SU-DHL-6 (cell line): Measurements from ENCODE around the gene MITF.

Experiments
- H2AFZ ChIP-seq: fragments of 200-600 bp; sonication (generic); 2 replicates; pipeline ENCODE4 v1.6.1; 2014; ENCODE audit warnings: low read depth, mild to moderate bottlenecking, moderate library complexity, mixed read lengths, antibody characterized with exemption, low read length; ENCODE audit not compliant: severe bottlenecking
- H3F3A ChIP-seq: fragments of 200-600 bp; shearing (Covaris generic); 2 replicates; pipeline ENCODE4 v1.6.0; 2016; ENCODE audit warnings: antibody characterized with exemption, mild to moderate bottlenecking; ENCODE audit not compliant: insufficient read depth
- H3K27ac ChIP-seq: fragments of 200-600 bp; sonication (generic); 2 replicates; pipeline ENCODE4 v1.5.1; 2016; ENCODE audit warnings: low read depth, mild to moderate bottlenecking, low read length, moderate library complexity, mixed read lengths
- H3K27me3 ChIP-seq: fragments of 200-600 bp; sonication (generic), shearing (Covaris generic); 2 replicates; pipeline ENCODE4 v1.6.0; 2014; ENCODE audit warnings: mild to moderate bottlenecking, low read length
- H3K36me3 ChIP-seq: fragments of 200-600 bp; sonication (generic); 2 replicates; pipeline ENCODE4 v1.6.1; 2014; ENCODE audit warnings: mild to moderate bottlenecking, low read length, mixed read lengths
- H3K4me2 ChIP-seq: fragments of 300-600, 200-600 bp; shearing (Covaris generic), sonication (generic); 2 replicates; pipeline ENCODE4 v1.6.0; 2014; ENCODE audit warnings: low read length, low read depth, mild to moderate bottlenecking; ENCODE audit not compliant: poor library complexity, severe bottlenecking
- H3K4me3 ChIP-seq: fragments of 200-600 bp; sonication (generic); 2 replicates; pipeline ENCODE4 v1.5.1; 2014; ENCODE audit warnings: antibody characterized with exemption, low read length, mild to moderate bottlenecking, mixed read lengths; ENCODE audit not compliant: insufficient read depth, poor library complexity, severe bottlenecking
- H3K79me2 ChIP-seq: fragments of 200-600 bp; sonication (generic); 2 replicates; pipeline ENCODE4 v1.6.1; 2014; ENCODE audit warnings: mild to moderate bottlenecking, low read length, moderate library complexity; ENCODE audit not compliant: insufficient read depth
- H3K9ac ChIP-seq: fragments of 200-600 bp; sonication (generic); 2 replicates; pipeline ENCODE4 v1.7.0; 2014; ENCODE audit warnings: mild to moderate bottlenecking, low read length
- H3K9me2 ChIP-seq: fragments of 200-600 bp; sonication (generic); replicated peaks from 2 replicates; pipeline ENCODE4 v1.6.1; 2014; ENCODE audit warnings: low read length; ENCODE audit not compliant: insufficient read depth
- H3K9me3 ChIP-seq: fragments of 200-600 bp; sonication (generic); 2 replicates; pipeline ENCODE4 v1.6.1; 2014; ENCODE audit warnings: low read length, mixed read lengths; ENCODE audit not compliant: insufficient read depth
- H4K20me1 ChIP-seq: fragments of 200-600 bp; sonication (generic); 2 replicates; pipeline ENCODE4 v1.6.1; 2014; ENCODE audit warnings: low read depth, mild to moderate bottlenecking, antibody characterized with exemption, low read length, moderate library complexity, mixed read lengths
- EZH2phosphoT487 ChIP-seq: fragments of 200-600 bp; sonication (generic), shearing (Covaris generic); conservative IDR thresholded peaks from 2 replicates; pipeline ENCODE4 v1.6.1; 2018; ENCODE audit warnings: mild to moderate bottlenecking, antibody characterized with exemption, low read length, moderate library complexity, mixed read lengths
- TF ChIP-seq, protein P1 (sequence below): fragments of 200-600 bp; sonication (generic); IDR thresholded peaks from one replicate; pipeline ENCODE4 v1.5.1; 2017; ENCODE audit warnings: antibody characterized with exemption, mild to moderate bottlenecking, low read length, moderate library complexity; ENCODE audit not compliant: insufficient read depth, poor library complexity, severe bottlenecking

MITF gene

DNA sequence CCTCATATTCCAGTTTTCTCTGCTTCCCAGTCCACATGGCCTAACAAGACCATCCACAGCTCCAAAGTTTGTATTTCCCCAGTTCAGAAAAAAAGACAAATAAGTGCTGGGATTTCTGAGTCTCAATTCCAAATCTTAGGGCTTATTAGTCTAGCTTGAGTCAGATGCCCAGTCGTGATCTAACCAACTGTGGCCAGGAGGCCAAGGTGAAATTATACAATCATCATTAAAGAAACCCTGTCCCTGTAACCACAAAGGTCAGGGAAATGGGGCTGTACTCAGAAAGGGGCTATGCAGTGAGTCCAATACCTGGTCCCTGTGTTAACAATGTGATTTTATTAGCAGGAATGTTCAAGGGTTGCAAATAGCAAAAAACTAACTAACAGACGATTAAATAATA lies 40.5 kb upstream of the MITF start:
- no peaks in the 10 kb centered on the region for H3K36me3 ChIP-seq
- H3F3A ChIP-seq = no peaks in the 10 kb centered on the region
- H3K4me2 ChIP-seq = no peak overlapping the region
- no peak overlapping the region for H2AFZ ChIP-seq
- H3K9me3 ChIP-seq = no peaks in the 10 kb centered on the region
- no peaks in the 10 kb centered on the region for H3K27me3 ChIP-seq
- TF ChIP-seq EZH2phosphoT487 = no peak
- TF ChIP-seq, protein P1, sequence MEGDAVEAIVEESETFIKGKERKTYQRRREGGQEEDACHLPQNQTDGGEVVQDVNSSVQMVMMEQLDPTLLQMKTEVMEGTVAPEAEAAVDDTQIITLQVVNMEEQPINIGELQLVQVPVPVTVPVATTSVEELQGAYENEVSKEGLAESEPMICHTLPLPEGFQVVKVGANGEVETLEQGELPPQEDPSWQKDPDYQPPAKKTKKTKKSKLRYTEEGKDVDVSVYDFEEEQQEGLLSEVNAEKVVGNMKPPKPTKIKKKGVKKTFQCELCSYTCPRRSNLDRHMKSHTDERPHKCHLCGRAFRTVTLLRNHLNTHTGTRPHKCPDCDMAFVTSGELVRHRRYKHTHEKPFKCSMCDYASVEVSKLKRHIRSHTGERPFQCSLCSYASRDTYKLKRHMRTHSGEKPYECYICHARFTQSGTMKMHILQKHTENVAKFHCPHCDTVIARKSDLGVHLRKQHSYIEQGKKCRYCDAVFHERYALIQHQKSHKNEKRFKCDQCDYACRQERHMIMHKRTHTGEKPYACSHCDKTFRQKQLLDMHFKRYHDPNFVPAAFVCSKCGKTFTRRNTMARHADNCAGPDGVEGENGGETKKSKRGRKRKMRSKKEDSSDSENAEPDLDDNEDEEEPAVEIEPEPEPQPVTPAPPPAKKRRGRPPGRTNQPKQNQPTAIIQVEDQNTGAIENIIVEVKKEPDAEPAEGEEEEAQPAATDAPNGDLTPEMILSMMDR = no peak
- H3K27ac ChIP-seq = no peak overlapping the region
- no peaks in the 10 kb centered on the region for H3K9me2 ChIP-seq
- no peaks in the 10 kb centered on the region for H3K79me2 ChIP-seq
- H3K4me3 ChIP-seq = no peak overlapping the region
- H3K9ac ChIP-seq = no peak overlapping the region
- no peaks in the 10 kb centered on the region for H4K20me1 ChIP-seq

DNA sequence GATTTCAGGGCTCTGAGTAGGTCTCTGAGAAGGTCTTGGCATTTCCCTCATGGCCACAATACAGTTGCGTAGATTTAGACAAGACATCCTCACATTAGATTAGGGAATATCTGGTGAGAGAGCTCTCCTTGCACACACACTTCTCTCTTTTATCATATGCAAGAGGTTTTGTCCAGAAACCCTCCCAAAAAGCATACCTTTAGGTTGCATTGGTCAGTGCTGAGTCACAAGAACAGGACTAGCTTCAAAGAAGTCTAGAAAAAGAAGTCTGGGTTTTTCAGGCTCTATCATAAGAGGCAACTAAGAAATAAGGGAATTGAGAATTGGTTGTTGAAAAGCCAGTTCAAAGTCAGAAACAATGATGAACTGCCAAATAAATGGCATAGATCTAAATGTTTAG lies 40.1 kb upstream of the MITF start:
- H3K27ac ChIP-seq = no peak overlapping the region
- no peaks in the 10 kb centered on the region for H4K20me1 ChIP-seq
- H3K27me3 ChIP-seq = no peaks in the 10 kb centered on the region
- no peak overlapping the region for H2AFZ ChIP-seq
- no peaks in the 10 kb centered on the region for H3F3A ChIP-seq
- H3K9ac ChIP-seq = no peak overlapping the region
- no peak overlapping the region for H3K4me3 ChIP-seq
- no peaks in the 10 kb centered on the region for H3K79me2 ChIP-seq
- no peak overlapping the region for H3K4me2 ChIP-seq
- H3K9me3 ChIP-seq = no peaks in the 10 kb centered on the region
- TF ChIP-seq, protein P1 = no peak
- TF ChIP-seq EZH2phosphoT487 = no peak
- no peaks in the 10 kb centered on the region for H3K9me2 ChIP-seq
- H3K36me3 ChIP-seq = no peaks in the 10 kb centered on the region

DNA sequence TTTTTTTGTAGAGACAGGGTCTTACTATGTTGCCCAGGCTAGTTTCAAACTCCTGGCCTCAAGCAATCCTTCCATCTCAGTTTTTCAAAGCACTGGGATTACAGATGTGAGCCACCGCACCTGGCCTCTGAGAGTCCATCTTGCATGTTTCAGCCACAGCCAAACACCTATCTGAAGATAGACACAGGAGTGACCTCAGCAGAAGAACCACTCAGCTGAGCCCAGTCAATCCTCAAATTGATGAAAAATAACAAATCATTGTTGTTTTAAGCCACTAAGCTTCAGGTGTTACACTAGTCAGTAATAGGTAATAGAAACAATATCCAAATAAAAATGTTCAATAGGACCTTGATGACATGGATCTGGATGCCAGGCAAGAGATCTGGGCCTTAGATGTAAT lies 38.3 kb upstream of the MITF start:
- no peaks in the 10 kb centered on the region for H3K9me3 ChIP-seq
- no peaks in the 10 kb centered on the region for H3K36me3 ChIP-seq
- H3K27ac ChIP-seq = no peak overlapping the region
- H4K20me1 ChIP-seq = no peaks in the 10 kb centered on the region
- no peak overlapping the region for H3K9ac ChIP-seq
- H3K9me2 ChIP-seq = no peaks in the 10 kb centered on the region
- no peak overlapping the region for H3K4me2 ChIP-seq
- H2AFZ ChIP-seq = no peak overlapping the region
- H3K79me2 ChIP-seq = no peaks in the 10 kb centered on the region
- H3F3A ChIP-seq = no peaks in the 10 kb centered on the region
- TF ChIP-seq, protein P1 = no peak
- TF ChIP-seq EZH2phosphoT487 = no peak
- no peaks in the 10 kb centered on the region for H3K27me3 ChIP-seq
- H3K4me3 ChIP-seq = no peak overlapping the region
